HL-60 (cell line): ENCODE data around the gene SLC9A3.

ENCODE experiments used
- DNase-seq, 2 experiments: peaks; one replicate each; pipeline ENCODE4 v3.0.0-alpha.2; 2010 to 2020; ENCODE audit warnings: low read depth in 1 of 2, low spot score in 1 of 2
- H3K27ac ChIP-seq: fragments of 250-450 bp; sonication (Bioruptor Pico); replicated peaks from 2 replicates; pipeline ENCODE4 v1.5.1; 2020; ENCODE audit warnings: mild to moderate bottlenecking, moderate library complexity
- H3K27me3 ChIP-seq: fragments of 250-450 bp; sonication (Bioruptor Pico); 2 replicates; pipeline ENCODE4 v1.5.1; 2021; ENCODE audit warnings: mild to moderate bottlenecking, moderate library complexity; ENCODE audit not compliant: insufficient read depth, poor library complexity, severe bottlenecking
- H3K4me3 ChIP-seq: replicated peaks from 2 replicates; pipeline ENCODE4 v1.5.1; 2011; ENCODE audit warnings: mild to moderate bottlenecking, control low read depth, low read length; ENCODE audit not compliant: insufficient read depth
- GABPA ChIP-seq: IDR thresholded peaks from 2 replicates; pipeline ENCODE4 v1.6.1; 2012; ENCODE audit warnings: low read depth
- POLR2AphosphoS5 ChIP-seq: IDR thresholded peaks from 2 replicates; pipeline ENCODE4 v1.6.1; 2012; ENCODE audit warnings: low read depth
- REST ChIP-seq: IDR thresholded peaks from 2 replicates; pipeline ENCODE4 v1.6.1; 2012; ENCODE audit warnings: low read depth; ENCODE audit not compliant: insufficient replicate concordance
- SPI1 ChIP-seq: IDR thresholded peaks from 2 replicates; pipeline ENCODE4 v1.6.1; 2012; ENCODE audit warnings: low read depth, mild to moderate bottlenecking, borderline replicate concordance
- TF ChIP-seq, protein P1 (sequence below): IDR thresholded peaks from one replicate; pipeline ENCODE4 v1.5.1; 2011; ENCODE audit warnings: low read length, control low read depth, inconsistent platforms; ENCODE audit not compliant: insufficient read depth

Gene SLC9A3

DNA sequence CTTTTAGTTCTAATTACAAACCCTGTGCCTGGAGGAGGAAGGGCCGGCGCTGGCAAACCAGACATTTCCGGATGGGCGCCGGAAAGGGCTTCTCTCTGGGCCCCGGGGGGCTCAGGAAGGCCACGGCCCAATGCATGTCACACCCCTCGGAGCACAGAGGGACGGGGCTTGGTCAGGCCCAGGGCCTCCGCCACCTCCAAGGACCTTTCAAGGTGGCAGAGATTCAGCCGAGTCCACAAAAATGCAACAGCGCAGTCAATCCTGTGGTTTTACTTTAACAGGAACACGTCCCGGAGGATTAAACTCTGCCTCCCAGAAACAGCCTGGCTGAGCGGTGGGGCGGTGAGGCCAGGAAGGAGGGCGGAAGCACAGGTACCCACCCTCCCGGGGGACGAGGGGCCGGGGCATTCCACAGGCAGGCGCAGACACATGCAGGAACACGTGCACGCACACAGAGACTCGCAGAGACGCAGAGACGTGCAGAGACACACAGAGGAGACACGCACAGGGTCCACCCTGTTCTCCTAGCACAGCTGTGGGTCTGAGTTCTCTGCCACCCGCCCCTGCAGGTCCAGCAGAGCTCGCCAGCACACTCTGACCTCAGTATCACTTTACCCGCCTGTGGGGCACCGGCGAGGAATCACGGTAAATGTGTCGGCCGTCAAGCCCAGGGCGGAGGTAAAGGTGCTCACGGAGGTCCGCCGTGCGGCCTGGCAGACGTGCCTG lies 23.0 kb downstream of the SLC9A3 start:
- no peak overlapping the region for H3K4me3 ChIP-seq
- H3K27ac ChIP-seq = no peak overlapping the region
- no peak for DNase-seq
- peaks cover 3% of the 10 kb centered on the region for H3K27me3 ChIP-seq
- TF ChIP-seq, protein P1, sequence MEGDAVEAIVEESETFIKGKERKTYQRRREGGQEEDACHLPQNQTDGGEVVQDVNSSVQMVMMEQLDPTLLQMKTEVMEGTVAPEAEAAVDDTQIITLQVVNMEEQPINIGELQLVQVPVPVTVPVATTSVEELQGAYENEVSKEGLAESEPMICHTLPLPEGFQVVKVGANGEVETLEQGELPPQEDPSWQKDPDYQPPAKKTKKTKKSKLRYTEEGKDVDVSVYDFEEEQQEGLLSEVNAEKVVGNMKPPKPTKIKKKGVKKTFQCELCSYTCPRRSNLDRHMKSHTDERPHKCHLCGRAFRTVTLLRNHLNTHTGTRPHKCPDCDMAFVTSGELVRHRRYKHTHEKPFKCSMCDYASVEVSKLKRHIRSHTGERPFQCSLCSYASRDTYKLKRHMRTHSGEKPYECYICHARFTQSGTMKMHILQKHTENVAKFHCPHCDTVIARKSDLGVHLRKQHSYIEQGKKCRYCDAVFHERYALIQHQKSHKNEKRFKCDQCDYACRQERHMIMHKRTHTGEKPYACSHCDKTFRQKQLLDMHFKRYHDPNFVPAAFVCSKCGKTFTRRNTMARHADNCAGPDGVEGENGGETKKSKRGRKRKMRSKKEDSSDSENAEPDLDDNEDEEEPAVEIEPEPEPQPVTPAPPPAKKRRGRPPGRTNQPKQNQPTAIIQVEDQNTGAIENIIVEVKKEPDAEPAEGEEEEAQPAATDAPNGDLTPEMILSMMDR = no peak
- no peak for TF ChIP-seq REST
- TF ChIP-seq SPI1 = no peak
- no peak for TF ChIP-seq POLR2AphosphoS5
- no peak for TF ChIP-seq GABPA

GRCh38 chr5:500491-500890 lies 23.8 kb downstream of the SLC9A3 start:
- Histone ChIP-seq H3K27me3 (peaks cover 3% of the 10 kb centered on the region), H3K4me3 (no peak overlapping the region), H3K27ac (no peak overlapping the region)
- no peak for TF ChIP-seq SPI1
- no peak for TF ChIP-seq GABPA
- no peak for TF ChIP-seq REST
- no peak for TF ChIP-seq POLR2AphosphoS5
- TF ChIP-seq, protein P1 = no peak
- no peak for DNase-seq

- Histone ChIP-seq H3K27me3 (peaks cover 3% of the 10 kb centered on the region), H3K4me3 (no peak overlapping the region), H3K27ac (no peak overlapping the region)
- TF ChIP-seq, protein P1 = no peak
- TF ChIP-seq GABPA (no peak), POLR2AphosphoS5 (no peak), REST (no peak), SPI1 (no peak)
- DNase-seq = no peak
Measured at GRCh38 chr5:499233-500209, 24.7 kb downstream of the SLC9A3 start.
